Endodermal cell (in vitro differentiated cells): ENCODE results near the gene ESYT3. TPM values are rescaled to one million over a fixed set of nuclear protein-coding genes. Genes with fewer than 3 reads are reported as not detected.

ENCODE experiments used
- DNase-seq: peaks from one replicate; pipeline ENCODE4 v3.0.0-alpha.2; 2017
- H3K27ac ChIP-seq: 2 replicates; pipeline ENCODE4 v1.5.1; 2013; ENCODE audit warnings: mild to moderate bottlenecking, low read depth, low read length, moderate library complexity
- H3K27me3 ChIP-seq: 2 replicates; pipeline ENCODE4 v1.6.1; 2013; ENCODE audit warnings: mild to moderate bottlenecking, low read length, moderate library complexity; ENCODE audit not compliant: insufficient read depth, control insufficient read depth, poor library complexity, severe bottlenecking
- H3K36me3 ChIP-seq: 2 replicates; pipeline ENCODE4 v1.7.0; 2013; ENCODE audit warnings: mild to moderate bottlenecking, low read length, moderate library complexity; ENCODE audit not compliant: control insufficient read depth, insufficient read depth
- H3K4me1 ChIP-seq: one replicate; pipeline ENCODE4 v1.7.0; 2013; ENCODE audit warnings: low read length; ENCODE audit not compliant: control insufficient read depth, insufficient read depth
- H3K4me3 ChIP-seq: 2 replicates; pipeline ENCODE4 v1.5.1; 2013; ENCODE audit warnings: mild to moderate bottlenecking, low read length, moderate library complexity
- H3K9ac ChIP-seq: 2 replicates; pipeline ENCODE4 v1.6.1; 2013; ENCODE audit warnings: mild to moderate bottlenecking, low read length, moderate library complexity; ENCODE audit not compliant: poor library complexity, severe bottlenecking; ENCODE audit errors: extremely low read depth
- H3K9me3 ChIP-seq: 2 replicates; pipeline ENCODE4 v1.6.1; 2013; ENCODE audit warnings: mild to moderate bottlenecking, low read length, moderate library complexity; ENCODE audit not compliant: control insufficient read depth
- H3K27ac Mint-ChIP-seq: 2 replicates; pipeline ENCODE4 v1.8.0; 2020; ENCODE audit warnings: mixed read lengths
- H3K27me3 Mint-ChIP-seq: 2 replicates; pipeline ENCODE4 v1.8.0; 2021; ENCODE audit warnings: mild to moderate bottlenecking, mixed read lengths; ENCODE audit not compliant: insufficient read depth
- H3K36me3 Mint-ChIP-seq: 2 replicates; pipeline ENCODE4 v1.8.0; 2020; ENCODE audit warnings: low read depth, mixed read lengths
- H3K4me1 Mint-ChIP-seq: 2 replicates; pipeline ENCODE4 v1.8.0; 2020; ENCODE audit warnings: mixed read lengths
- H3K4me3 Mint-ChIP-seq: 2 replicates; pipeline ENCODE4 v1.8.0; 2020; ENCODE audit warnings: mild to moderate bottlenecking, moderate library complexity, mixed read lengths
- H3K9me3 Mint-ChIP-seq: 2 replicates; pipeline ENCODE4 v1.8.0; 2020; ENCODE audit warnings: mild to moderate bottlenecking, mixed read lengths
- WGBS, 2 experiments: methylation state at CpG; one replicate each; pipeline versions ENCODE4 v1.1.5 to v1.1.7; 2013; ENCODE audit warnings: missing lambda C conversion rate in 2 of 2, mixed read lengths in 1 of 2; ENCODE audit not compliant: insufficient coverage in 1 of 2, insufficient read length in 1 of 2; 5-methylcytosine and 5-hydroxymethylcytosine counted together
- total RNA-seq, 2 donors: library from RNA; stranded (reverse); fragmentation: NEBNext Ultra II Directional in 1 of 2; extraction: Animal tissue kit (Norgen Biotek cat#: 25700) in 1 of 2; gene quantifications; 2 replicates in 1 of 2; 3 replicates in 1 of 2; pipeline ENCODE4 v1.2.1, GENCODE V29; 2021
- TF ChIP-seq, protein P1 (sequence below): fragments of 200-600 bp; sonication (generic); conservative IDR thresholded peaks from 2 replicates; pipeline ENCODE4 v1.5.0; 2021; ENCODE audit warnings: antibody characterized with exemption, mild to moderate bottlenecking

Gene ESYT3
- total RNA-seq, 2 donors from 2014 or later = 7.7 to 10.2 TPM

DNA sequence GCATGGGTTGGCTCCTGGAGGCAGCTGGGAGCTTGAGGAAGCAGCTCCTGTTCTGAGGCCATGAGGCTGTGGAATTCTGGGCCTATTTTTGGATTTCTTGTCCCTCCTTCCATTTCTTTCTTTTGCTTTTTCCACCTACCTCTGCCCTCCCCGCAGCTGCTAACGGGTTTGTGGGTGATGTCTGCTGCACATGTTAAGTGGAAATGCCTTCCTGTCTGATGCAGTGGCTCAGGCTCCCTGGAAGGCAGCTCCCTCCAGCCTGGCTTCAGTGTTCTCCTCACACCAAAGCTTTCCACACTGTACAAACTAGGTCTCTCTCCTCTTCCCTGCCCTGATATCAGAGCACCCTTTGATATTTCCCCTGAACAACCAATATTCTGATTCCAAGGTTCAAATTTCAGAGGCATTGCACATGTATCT, 33.8 kb upstream of the ESYT3 start:
- H3K4me3 ChIP-seq = no peak overlapping the region
- Mint-ChIP-seq H3K27me3 (no peaks in the 10 kb centered on the region), H3K36me3 (peaks cover 15% of the 10 kb centered on the region), H3K4me3 (no peak overlapping the region), H3K4me1 (peaks cover 5% of the 10 kb centered on the region), H3K9me3 (no peaks in the 10 kb centered on the region), H3K27ac (peak overlapping the region; percentile 14)
- no peaks in the 10 kb centered on the region for H3K36me3 ChIP-seq
- no peak for DNase-seq
- H3K4me1 ChIP-seq = no peaks in the 10 kb centered on the region
- no peaks in the 10 kb centered on the region for H3K9me3 ChIP-seq
- 94% methylated on average over 2 of the region's 2 CpGs; no CpG with 5 or more reads in 1 of the 2 experiments for WGBS, 2 experiments
- H3K27ac ChIP-seq = no peak overlapping the region
- no peaks in the 10 kb centered on the region for H3K27me3 ChIP-seq
- no peak overlapping the region for H3K9ac ChIP-seq
- TF ChIP-seq, protein P1, sequence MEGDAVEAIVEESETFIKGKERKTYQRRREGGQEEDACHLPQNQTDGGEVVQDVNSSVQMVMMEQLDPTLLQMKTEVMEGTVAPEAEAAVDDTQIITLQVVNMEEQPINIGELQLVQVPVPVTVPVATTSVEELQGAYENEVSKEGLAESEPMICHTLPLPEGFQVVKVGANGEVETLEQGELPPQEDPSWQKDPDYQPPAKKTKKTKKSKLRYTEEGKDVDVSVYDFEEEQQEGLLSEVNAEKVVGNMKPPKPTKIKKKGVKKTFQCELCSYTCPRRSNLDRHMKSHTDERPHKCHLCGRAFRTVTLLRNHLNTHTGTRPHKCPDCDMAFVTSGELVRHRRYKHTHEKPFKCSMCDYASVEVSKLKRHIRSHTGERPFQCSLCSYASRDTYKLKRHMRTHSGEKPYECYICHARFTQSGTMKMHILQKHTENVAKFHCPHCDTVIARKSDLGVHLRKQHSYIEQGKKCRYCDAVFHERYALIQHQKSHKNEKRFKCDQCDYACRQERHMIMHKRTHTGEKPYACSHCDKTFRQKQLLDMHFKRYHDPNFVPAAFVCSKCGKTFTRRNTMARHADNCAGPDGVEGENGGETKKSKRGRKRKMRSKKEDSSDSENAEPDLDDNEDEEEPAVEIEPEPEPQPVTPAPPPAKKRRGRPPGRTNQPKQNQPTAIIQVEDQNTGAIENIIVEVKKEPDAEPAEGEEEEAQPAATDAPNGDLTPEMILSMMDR = no peak

GRCh38 chr3:138401834-138402233, 32.6 kb upstream of the ESYT3 start:
- Histone ChIP-seq H3K9ac (no peak overlapping the region), H3K9me3 (no peaks in the 10 kb centered on the region), H3K27me3 (no peaks in the 10 kb centered on the region), H3K36me3 (no peaks in the 10 kb centered on the region), H3K27ac (no peak overlapping the region), H3K4me3 (no peak overlapping the region), H3K4me1 (no peaks in the 10 kb centered on the region)
- no peak overlapping the region for H3K27ac Mint-ChIP-seq
- H3K4me1 Mint-ChIP-seq = peaks cover 3% of the 10 kb centered on the region
- no peak overlapping the region for H3K4me3 Mint-ChIP-seq
- DNase-seq = no peak
- H3K9me3 Mint-ChIP-seq = no peaks in the 10 kb centered on the region
- WGBS, 2 experiments = 78 to 100% methylated on average over 1 to 6 of the region's 7 CpGs
- TF ChIP-seq, protein P1 = no peak
- no peaks in the 10 kb centered on the region for H3K27me3 Mint-ChIP-seq
- H3K36me3 Mint-ChIP-seq = peaks cover 15% of the 10 kb centered on the region

DNA sequence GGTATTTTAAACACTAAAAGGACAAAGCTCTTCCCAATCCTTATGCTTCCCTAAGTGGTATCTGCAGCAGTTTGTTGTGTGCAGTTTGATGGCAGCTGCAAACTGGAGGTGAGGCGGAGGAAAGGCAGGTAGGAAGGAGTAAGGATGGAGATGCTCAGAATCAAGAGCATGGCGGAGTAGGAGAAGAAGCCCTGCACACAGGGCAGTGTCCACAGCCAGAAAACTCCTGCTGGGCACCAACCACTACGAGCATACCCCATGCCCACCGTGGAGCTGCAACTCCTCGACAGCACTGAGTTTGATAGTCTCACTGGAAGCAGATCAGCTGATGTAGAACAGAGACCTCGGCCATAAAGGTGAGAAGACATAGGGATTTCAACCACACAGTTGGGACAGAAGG, 30.3 kb upstream of the ESYT3 start:
- DNase-seq = peak; percentile 10
- H3K4me3 Mint-ChIP-seq = no peak overlapping the region
- Histone ChIP-seq H3K9ac (no peak overlapping the region), H3K36me3 (no peaks in the 10 kb centered on the region), H3K4me3 (no peak overlapping the region), H3K27ac (no peak overlapping the region), H3K4me1 (no peaks in the 10 kb centered on the region), H3K27me3 (no peaks in the 10 kb centered on the region), H3K9me3 (no peaks in the 10 kb centered on the region)
- no peaks in the 10 kb centered on the region for H3K9me3 Mint-ChIP-seq
- H3K27me3 Mint-ChIP-seq = no peaks in the 10 kb centered on the region
- WGBS, 2 experiments = 93 to 96% methylated on average over 6 of the region's 6 CpGs
- no peaks in the 10 kb centered on the region for H3K4me1 Mint-ChIP-seq
- no peak overlapping the region for H3K27ac Mint-ChIP-seq
- TF ChIP-seq, protein P1 = no peak
- H3K36me3 Mint-ChIP-seq = peaks cover 15% of the 10 kb centered on the region
